H9 (cell line): Measurements from ENCODE around the gene FMN1. TPM values are rescaled to one million over a fixed set of nuclear protein-coding genes. Genes with fewer than 3 reads are reported as not detected.

ENCODE experiments used
- DNase-seq: peaks from one replicate; pipeline ENCODE4 v3.0.0-alpha.2; 2017
- H2AFZ ChIP-seq: one replicate; pipeline ENCODE4 v1.6.1; 2013; ENCODE audit warnings: mild to moderate bottlenecking, low read length, control low read depth, moderate library complexity
- H2AK5ac ChIP-seq: 2 replicates; pipeline ENCODE4 v1.6.1; 2013; ENCODE audit warnings: low read length, control low read depth, mixed read lengths; ENCODE audit not compliant: insufficient read length
- H2BK120ac ChIP-seq: one replicate; pipeline ENCODE4 v1.6.1; 2013; ENCODE audit warnings: low read depth, mild to moderate bottlenecking, low read length, control low read depth, inconsistent platforms; ENCODE audit not compliant: poor library complexity, severe bottlenecking
- H2BK12ac ChIP-seq: 2 replicates; pipeline ENCODE4 v1.6.1; 2013; ENCODE audit warnings: low read length, control low read depth, mixed read lengths, low read depth; ENCODE audit not compliant: insufficient read length
- H2BK15ac ChIP-seq: 2 replicates; pipeline ENCODE4 v1.6.1; 2013; ENCODE audit warnings: low read depth, low read length, control low read depth
- H2BK20ac ChIP-seq: one replicate; pipeline ENCODE4 v1.6.1; 2013; ENCODE audit warnings: low read depth, mild to moderate bottlenecking, low read length, control low read depth, inconsistent platforms; ENCODE audit not compliant: poor library complexity, severe bottlenecking
- H2BK5ac ChIP-seq: 2 replicates; pipeline ENCODE4 v1.6.1; 2013; ENCODE audit warnings: low read length, control low read depth, mixed read lengths; ENCODE audit not compliant: insufficient read length
- H3K14ac ChIP-seq: 2 replicates; pipeline ENCODE4 v1.6.1; 2013; ENCODE audit warnings: low read length, control low read depth; ENCODE audit not compliant: insufficient read depth
- H3K18ac ChIP-seq: 2 replicates; pipeline ENCODE4 v1.6.1; 2013; ENCODE audit warnings: low read depth, mild to moderate bottlenecking, mixed read lengths, low read length, control low read depth; ENCODE audit not compliant: insufficient read length
- H3K23ac ChIP-seq: 2 replicates; pipeline ENCODE4 v1.6.1; 2013; ENCODE audit warnings: low read length, control low read depth, mixed read lengths, low read depth; ENCODE audit not compliant: insufficient read length
- H3K23me2 ChIP-seq: 2 replicates; pipeline ENCODE4 v1.6.1; 2013; ENCODE audit warnings: low read depth, mild to moderate bottlenecking, mixed read lengths, low read length, control low read depth; ENCODE audit not compliant: insufficient read length, poor library complexity, severe bottlenecking
- H3K27ac ChIP-seq: 2 replicates; pipeline ENCODE4 v1.5.1; 2013; ENCODE audit warnings: low read length, control low read depth, mixed read lengths, low read depth; ENCODE audit not compliant: insufficient read length
- H3K27me3 ChIP-seq: 2 replicates; pipeline ENCODE4 v1.6.1; 2013; ENCODE audit warnings: low read length, control low read depth, inconsistent platforms; ENCODE audit not compliant: insufficient read depth
- H3K4ac ChIP-seq: 2 replicates; pipeline ENCODE4 v1.6.1; 2013; ENCODE audit warnings: low read depth, mild to moderate bottlenecking, control low read depth, inconsistent platforms, low read length, moderate library complexity
- H3K4me1 ChIP-seq: 2 replicates; pipeline ENCODE4 v1.6.1; 2013; ENCODE audit warnings: low read length, control low read depth, inconsistent platforms; ENCODE audit not compliant: insufficient read depth
- H3K4me2 ChIP-seq: 2 replicates; pipeline ENCODE4 v1.6.1; 2013; ENCODE audit warnings: low read length, control low read depth, mixed read lengths; ENCODE audit not compliant: insufficient read length, insufficient read depth
- H3K56ac ChIP-seq: 2 replicates; pipeline ENCODE4 v1.6.1; 2013; ENCODE audit warnings: low read depth, mild to moderate bottlenecking, mixed read lengths, low read length, control low read depth; ENCODE audit not compliant: insufficient read length
- H3K79me1 ChIP-seq: 2 replicates; pipeline ENCODE4 v1.6.1; 2013; ENCODE audit warnings: low read depth, mild to moderate bottlenecking, moderate library complexity, low read length, control low read depth, inconsistent platforms; ENCODE audit not compliant: insufficient read depth, poor library complexity, severe bottlenecking
- H3K79me2 ChIP-seq: 2 replicates; pipeline ENCODE4 v1.6.1; 2013; ENCODE audit warnings: low read length, control low read depth, inconsistent platforms; ENCODE audit not compliant: insufficient read depth
- H3K9ac ChIP-seq: 2 replicates; pipeline ENCODE4 v1.6.1; 2013; ENCODE audit warnings: low read length, control low read depth, mixed read lengths; ENCODE audit not compliant: insufficient read length; ENCODE audit errors: extremely low read depth
- H3K9me3 ChIP-seq: one replicate; pipeline ENCODE4 v1.6.1; 2013; ENCODE audit warnings: low read depth, low read length, inconsistent platforms; ENCODE audit not compliant: control insufficient read depth
- H3T11ph ChIP-seq: one replicate; pipeline ENCODE4 v1.6.1; 2013; ENCODE audit warnings: mild to moderate bottlenecking, low read length, control low read depth, inconsistent platforms
- H4K20me1 ChIP-seq: one replicate; pipeline ENCODE4 v1.6.1; 2013; ENCODE audit not compliant: control insufficient read depth, insufficient read length, insufficient read depth
- H4K5ac ChIP-seq: 2 replicates; pipeline ENCODE4 v1.6.1; 2013; ENCODE audit warnings: low read depth, mild to moderate bottlenecking, mixed read lengths, low read length, control low read depth; ENCODE audit not compliant: insufficient read length
- H4K8ac ChIP-seq: replicated peaks from 2 replicates; pipeline ENCODE4 v1.6.1; 2013; ENCODE audit warnings: low read length, control low read depth, mixed read lengths, low read depth; ENCODE audit not compliant: insufficient read length
- H4K91ac ChIP-seq: 2 replicates; pipeline ENCODE4 v1.6.1; 2013; ENCODE audit warnings: low read depth, mild to moderate bottlenecking, moderate library complexity, mixed read lengths, low read length, control low read depth; ENCODE audit not compliant: insufficient read length
- H3K27ac Mint-ChIP-seq, 3 experiments: 2 replicates in 2 of 3; 3 replicates in 1 of 3; pipeline ENCODE4 v1.8.0; 2020 to 2021; ENCODE audit warnings: mixed read lengths in 3 of 3, mild to moderate bottlenecking in 1 of 3, moderate library complexity in 1 of 3
- H3K27me3 Mint-ChIP-seq: 2 replicates; pipeline ENCODE4 v1.8.0; 2021; ENCODE audit warnings: low read depth, mild to moderate bottlenecking, moderate library complexity, mixed read lengths
- H3K36me3 Mint-ChIP-seq, 3 experiments: 2 replicates in 2 of 3; 3 replicates in 1 of 3; pipeline ENCODE4 v1.8.0; 2020 to 2021; ENCODE audit warnings: low read depth in 3 of 3, mixed read lengths in 3 of 3; ENCODE audit not compliant: insufficient read depth in 1 of 3
- H3K4me1 Mint-ChIP-seq, 2 experiments: 2 replicates each; pipeline ENCODE4 v1.8.0; 2020; ENCODE audit warnings: mixed read lengths in 2 of 2
- H3K4me3 Mint-ChIP-seq, 2 experiments: 2 replicates in 1 of 2; 3 replicates in 1 of 2; pipeline ENCODE4 v1.8.0; 2020 to 2021; ENCODE audit warnings: mild to moderate bottlenecking in 2 of 2, mixed read lengths in 2 of 2, moderate library complexity in 1 of 2
- H3K9me3 Mint-ChIP-seq, 2 experiments: 2 replicates in 1 of 2; 3 replicates in 1 of 2; pipeline ENCODE4 v1.8.0; 2020; ENCODE audit warnings: mild to moderate bottlenecking in 2 of 2, mixed read lengths in 2 of 2, moderate library complexity in 1 of 2
- WGBS: extraction: QIAGEN DNeasy Blood & Tissue Kit; methylation state at CpG from one replicate; pipeline ENCODE4 v1.1.7; 2013; ENCODE audit warnings: missing lambda C conversion rate, low lambda C conversion rate, mixed read lengths; ENCODE audit not compliant: insufficient read length; ENCODE audit errors: extremely low coverage; 5-methylcytosine and 5-hydroxymethylcytosine counted together
- total RNA-seq: library from RNA; stranded (reverse); gene quantifications from 2 replicates; pipeline ENCODE4 v1.2.1, GENCODE V29; 2021
- TF ChIP-seq, protein P1 (sequence below): fragments of 200-600 bp; sonication (generic); conservative IDR thresholded peaks from 3 replicates; pipeline ENCODE4 v1.8.0; 2021; ENCODE audit warnings: antibody characterized with exemption, mild to moderate bottlenecking

The FMN1 gene
- total RNA-seq, 1 experiment from 2014 or later = 1.9 TPM

DNA sequence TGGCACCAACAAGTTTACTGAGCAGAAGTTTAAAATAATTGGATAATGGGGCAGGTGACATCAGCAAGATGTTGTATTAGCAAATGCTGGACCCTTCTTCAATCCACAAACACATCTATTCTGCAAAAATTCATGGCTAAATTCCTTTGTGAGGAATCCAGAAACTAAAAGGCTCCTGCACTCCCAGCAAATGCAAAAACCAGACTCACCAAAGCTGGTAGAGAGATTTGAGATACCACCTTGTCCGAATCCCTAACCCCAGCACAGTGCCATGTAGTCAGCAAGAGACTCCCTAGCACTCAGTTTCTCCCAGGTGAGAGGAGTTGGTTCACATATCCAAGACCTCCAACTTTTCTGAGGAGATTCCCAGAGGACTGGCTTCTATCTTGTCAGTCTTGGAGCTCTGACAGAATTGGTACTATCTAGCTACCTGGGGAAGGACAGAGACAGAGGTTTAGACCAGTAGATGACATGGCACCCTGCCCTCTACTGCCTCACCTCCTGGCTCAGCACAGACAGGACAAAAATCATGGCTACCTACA is 454.9 kb downstream of the FMN1 start:
- no peak overlapping the region for H3K27ac Mint-ChIP-seq
- Histone ChIP-seq H2BK20ac (no peak overlapping the region), H3K9me3 (no peaks in the 10 kb centered on the region), H3K27me3 (no peaks in the 10 kb centered on the region), H4K5ac (no peak overlapping the region), H3K18ac (no peak overlapping the region), H4K8ac (no peak overlapping the region), H2BK12ac (no peak overlapping the region), H2AFZ (no peak overlapping the region), H3K79me2 (no peaks in the 10 kb centered on the region), H3T11ph (no peak overlapping the region), H3K4ac (no peak overlapping the region), H2BK120ac (no peak overlapping the region), H3K14ac (no peak overlapping the region), H3K56ac (no peak overlapping the region), H4K91ac (no peak overlapping the region), H3K4me1 (no peaks in the 10 kb centered on the region), H2BK15ac (no peak overlapping the region), H3K23me2 (no peaks in the 10 kb centered on the region), H3K27ac (no peak overlapping the region), H3K79me1 (no peaks in the 10 kb centered on the region), H3K9ac (no peak overlapping the region), H2AK5ac (no peak overlapping the region), H4K20me1 (no peaks in the 10 kb centered on the region), H2BK5ac (no peak overlapping the region), H3K4me2 (no peak overlapping the region), H3K23ac (no peak overlapping the region)
- peaks cover 2% of the 10 kb centered on the region for H3K27me3 Mint-ChIP-seq
- TF ChIP-seq, protein P1, sequence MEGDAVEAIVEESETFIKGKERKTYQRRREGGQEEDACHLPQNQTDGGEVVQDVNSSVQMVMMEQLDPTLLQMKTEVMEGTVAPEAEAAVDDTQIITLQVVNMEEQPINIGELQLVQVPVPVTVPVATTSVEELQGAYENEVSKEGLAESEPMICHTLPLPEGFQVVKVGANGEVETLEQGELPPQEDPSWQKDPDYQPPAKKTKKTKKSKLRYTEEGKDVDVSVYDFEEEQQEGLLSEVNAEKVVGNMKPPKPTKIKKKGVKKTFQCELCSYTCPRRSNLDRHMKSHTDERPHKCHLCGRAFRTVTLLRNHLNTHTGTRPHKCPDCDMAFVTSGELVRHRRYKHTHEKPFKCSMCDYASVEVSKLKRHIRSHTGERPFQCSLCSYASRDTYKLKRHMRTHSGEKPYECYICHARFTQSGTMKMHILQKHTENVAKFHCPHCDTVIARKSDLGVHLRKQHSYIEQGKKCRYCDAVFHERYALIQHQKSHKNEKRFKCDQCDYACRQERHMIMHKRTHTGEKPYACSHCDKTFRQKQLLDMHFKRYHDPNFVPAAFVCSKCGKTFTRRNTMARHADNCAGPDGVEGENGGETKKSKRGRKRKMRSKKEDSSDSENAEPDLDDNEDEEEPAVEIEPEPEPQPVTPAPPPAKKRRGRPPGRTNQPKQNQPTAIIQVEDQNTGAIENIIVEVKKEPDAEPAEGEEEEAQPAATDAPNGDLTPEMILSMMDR = no peak
- no peak overlapping the region for H3K4me3 Mint-ChIP-seq
- no CpG with 5 or more reads among the region's 1 CpG for WGBS
- peaks cover 3 to 7% of the 10 kb centered on the region in 2 experiments; a peak in 4 of 5 replicates for H3K9me3 Mint-ChIP-seq
- no peak for DNase-seq
- H3K36me3 Mint-ChIP-seq = 0 out of 7 replicates have a peak, but pooled peaks cover 0 to 4% (median 0%) of the 10 kb centered on the region in 3 experiments
- peaks cover 5 to 7% of the 10 kb centered on the region in 2 experiments for H3K4me1 Mint-ChIP-seq
